ENCODE data around the gene ANKDD1A. TPM values are rescaled to one million over a fixed set of nuclear protein-coding genes. Genes with fewer than 3 reads are reported as not detected.

The ANKDD1A gene
- total RNA-seq, 1 experiment from 2014 or later, result 6.8 TPM

GRCh38 chr15:64926661-64927060, 15.0 kb downstream of the ANKDD1A start:
- Histone ChIP-seq H3K4me1 (ENCODE audit: control insufficient read depth, insufficient read depth, low read length) (no peaks in the 10 kb centered on the region), H3K36me3 (ENCODE audit: control insufficient read depth, insufficient read depth, low read length) (no peaks in the 10 kb centered on the region), H3K27ac (ENCODE audit: low read length) (no peak overlapping the region), H3K27me3 (ENCODE audit: control insufficient read depth, insufficient read depth, low read length) (no peaks in the 10 kb centered on the region), H3K4me3 (ENCODE audit: low read depth in 2 of 2, low read length in 2 of 2) (no peak overlapping the region), H3K9me3 (ENCODE audit: control insufficient read depth, insufficient read depth, low read depth, low read length) (no peaks in the 10 kb centered on the region)
- in situ Hi-C loops (cut with HindIII; ENCODE audit: low pct_unique_long_range_greater_than_20kb, low sequenced_read_pairs) (no loop called here), intact Hi-C loops (cut with micrococcal nuclease; ENCODE audit: unreplicated experiment) (no loop called here)
- ATAC-seq (no peak), DNase-seq (ENCODE audit: low read depth, low spot score) (no peak)
- POLR2A ChIA-PET, result no interaction called here
- CTCF ChIA-PET, result no interaction called here
- BruUV-seq (replicated peaks), result no TSS peak
- TF ChIP-seq REST (IDR thresholded peaks at IDR 0.05; ENCODE audit: insufficient read depth in 1 of 2, low read depth in 2 of 2, low read length in 1 of 2) (no peak), SIN3A (IDR thresholded peaks at IDR 0.05; ENCODE audit: borderline replicate concordance, insufficient read depth, low read depth, low read length) (no peak), POLR2AphosphoS5 (IDR thresholded peaks at IDR 0.05; ENCODE audit: low read depth, low read length) (no peak), TCF7L2 (IDR thresholded peaks at IDR 0.05; ENCODE audit: low read depth, low read length) (no peak), CTCF (IDR thresholded peaks at IDR 0.05) (no peak)

- ATAC-seq (no peak), DNase-seq (ENCODE audit: low read depth, low spot score) (no peak)
- Histone ChIP-seq H3K27me3 (ENCODE audit: control insufficient read depth, insufficient read depth, low read length) (no peaks in the 10 kb centered on the region), H3K4me3 (ENCODE audit: low read depth in 2 of 2, low read length in 2 of 2) (no peak overlapping the region), H3K27ac (ENCODE audit: low read length) (no peak overlapping the region), H3K4me1 (ENCODE audit: control insufficient read depth, insufficient read depth, low read length) (no peaks in the 10 kb centered on the region), H3K9me3 (ENCODE audit: control insufficient read depth, insufficient read depth, low read depth, low read length) (no peaks in the 10 kb centered on the region), H3K36me3 (ENCODE audit: control insufficient read depth, insufficient read depth, low read length) (no peaks in the 10 kb centered on the region)
- CTCF ChIA-PET, result no interaction called here
- in situ Hi-C loops (cut with HindIII; ENCODE audit: low pct_unique_long_range_greater_than_20kb, low sequenced_read_pairs) (no loop called here), intact Hi-C loops (cut with micrococcal nuclease; ENCODE audit: unreplicated experiment) (no loop called here)
- BruUV-seq (replicated peaks), result no TSS peak
- POLR2A ChIA-PET, result interaction anchor here (0.6 kb wide), 1 partner anchor 22 kb away, joined by 4 read pairs; no protein-coding TSS in a partner anchor
- TF ChIP-seq REST (IDR thresholded peaks at IDR 0.05; ENCODE audit: insufficient read depth in 1 of 2, low read depth in 2 of 2, low read length in 1 of 2), result no peak
- no peak for TF ChIP-seq SIN3A (IDR thresholded peaks at IDR 0.05; ENCODE audit: borderline replicate concordance, insufficient read depth, low read depth, low read length)
- no peak for TF ChIP-seq POLR2AphosphoS5 (IDR thresholded peaks at IDR 0.05; ENCODE audit: low read depth, low read length)
- TF ChIP-seq TCF7L2 (IDR thresholded peaks at IDR 0.05; ENCODE audit: low read depth, low read length), result no peak
- no peak for TF ChIP-seq CTCF (IDR thresholded peaks at IDR 0.05)
Measured at GRCh38 chr15:64928626-64929220, 17.0 kb downstream of the ANKDD1A start.

Measured in Panc1 (cell line).